ENCODE measurements around the gene MAG. TPM values are rescaled to one million over a fixed set of nuclear protein-coding genes. Genes with fewer than 3 reads are reported as not detected.

MAG gene
- total and polyA plus RNA-seq, 10 of the 15 experiments (the other 5 are each of a cell fraction or from before 2014, with no cell fraction given): 0.03 to 0.82 (median 0.17) TPM; not detected in 2

- TF ChIP-seq BHLHE40 (IDR thresholded peaks at IDR 0.05; ENCODE audit: borderline replicate concordance in 1 of 2, low read depth in 2 of 2, low read length in 1 of 2) (peak in 1 of 2 experiments; percentile 56; a peak in 1 of 4 replicates), USF1 (IDR thresholded peaks at IDR 0.05; ENCODE audit: borderline replicate concordance, extremely low read length, insufficient read depth, low read depth, low read length) (no peak), FOS (IDR thresholded peaks at IDR 0.05; ENCODE audit: borderline replicate concordance, extremely low read depth, insufficient read length) (no peak), CBX5 (IDR thresholded peaks at IDR 0.05; ENCODE audit: low read depth) (no peak), TARDBP (IDR thresholded peaks at IDR 0.05; ENCODE audit: borderline replicate concordance) (no peak), MEF2A (IDR thresholded peaks at IDR 0.05; ENCODE audit: insufficient read depth, low read depth, low read length) (no peak), RELA (IDR thresholded peaks at IDR 0.05; ENCODE audit: borderline replicate concordance, partially characterized antibody) (no peak), MTA2 (IDR thresholded peaks at IDR 0.05; ENCODE audit: low read depth) (no peak), SP1 (IDR thresholded peaks at IDR 0.05; ENCODE audit: low read depth, low read length) (no peak), KAT2A (conservative IDR thresholded peaks at IDR 0.05; ENCODE audit: control insufficient read depth, low read depth, low read length) (no peak), SMC3 (IDR thresholded peaks at IDR 0.05; ENCODE audit: borderline replicate concordance, low read length) (peak; percentile 40; the same call in 1 of the 2 replicates), NFXL1 (IDR thresholded peaks at IDR 0.05; ENCODE audit: borderline replicate concordance) (no peak), IRF5 (IDR thresholded peaks at IDR 0.05; ENCODE audit: borderline replicate concordance) (no peak), ZNF592 (IDR thresholded peaks at IDR 0.05) (0 out of 2 replicates have a peak, but pooled peaks have one; percentile 39), DPF2 (IDR thresholded peaks at IDR 0.05) (0 out of 2 replicates have a peak, but pooled peaks have one; percentile 51)
- TF ChIP-seq, protein P1, sequence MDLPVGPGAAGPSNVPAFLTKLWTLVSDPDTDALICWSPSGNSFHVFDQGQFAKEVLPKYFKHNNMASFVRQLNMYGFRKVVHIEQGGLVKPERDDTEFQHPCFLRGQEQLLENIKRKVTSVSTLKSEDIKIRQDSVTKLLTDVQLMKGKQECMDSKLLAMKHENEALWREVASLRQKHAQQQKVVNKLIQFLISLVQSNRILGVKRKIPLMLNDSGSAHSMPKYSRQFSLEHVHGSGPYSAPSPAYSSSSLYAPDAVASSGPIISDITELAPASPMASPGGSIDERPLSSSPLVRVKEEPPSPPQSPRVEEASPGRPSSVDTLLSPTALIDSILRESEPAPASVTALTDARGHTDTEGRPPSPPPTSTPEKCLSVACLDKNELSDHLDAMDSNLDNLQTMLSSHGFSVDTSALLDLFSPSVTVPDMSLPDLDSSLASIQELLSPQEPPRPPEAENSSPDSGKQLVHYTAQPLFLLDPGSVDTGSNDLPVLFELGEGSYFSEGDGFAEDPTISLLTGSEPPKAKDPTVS (IDR thresholded peaks at IDR 0.05; ENCODE audit: low read depth, low read length): no peak
- TF ChIP-seq, protein P2, sequence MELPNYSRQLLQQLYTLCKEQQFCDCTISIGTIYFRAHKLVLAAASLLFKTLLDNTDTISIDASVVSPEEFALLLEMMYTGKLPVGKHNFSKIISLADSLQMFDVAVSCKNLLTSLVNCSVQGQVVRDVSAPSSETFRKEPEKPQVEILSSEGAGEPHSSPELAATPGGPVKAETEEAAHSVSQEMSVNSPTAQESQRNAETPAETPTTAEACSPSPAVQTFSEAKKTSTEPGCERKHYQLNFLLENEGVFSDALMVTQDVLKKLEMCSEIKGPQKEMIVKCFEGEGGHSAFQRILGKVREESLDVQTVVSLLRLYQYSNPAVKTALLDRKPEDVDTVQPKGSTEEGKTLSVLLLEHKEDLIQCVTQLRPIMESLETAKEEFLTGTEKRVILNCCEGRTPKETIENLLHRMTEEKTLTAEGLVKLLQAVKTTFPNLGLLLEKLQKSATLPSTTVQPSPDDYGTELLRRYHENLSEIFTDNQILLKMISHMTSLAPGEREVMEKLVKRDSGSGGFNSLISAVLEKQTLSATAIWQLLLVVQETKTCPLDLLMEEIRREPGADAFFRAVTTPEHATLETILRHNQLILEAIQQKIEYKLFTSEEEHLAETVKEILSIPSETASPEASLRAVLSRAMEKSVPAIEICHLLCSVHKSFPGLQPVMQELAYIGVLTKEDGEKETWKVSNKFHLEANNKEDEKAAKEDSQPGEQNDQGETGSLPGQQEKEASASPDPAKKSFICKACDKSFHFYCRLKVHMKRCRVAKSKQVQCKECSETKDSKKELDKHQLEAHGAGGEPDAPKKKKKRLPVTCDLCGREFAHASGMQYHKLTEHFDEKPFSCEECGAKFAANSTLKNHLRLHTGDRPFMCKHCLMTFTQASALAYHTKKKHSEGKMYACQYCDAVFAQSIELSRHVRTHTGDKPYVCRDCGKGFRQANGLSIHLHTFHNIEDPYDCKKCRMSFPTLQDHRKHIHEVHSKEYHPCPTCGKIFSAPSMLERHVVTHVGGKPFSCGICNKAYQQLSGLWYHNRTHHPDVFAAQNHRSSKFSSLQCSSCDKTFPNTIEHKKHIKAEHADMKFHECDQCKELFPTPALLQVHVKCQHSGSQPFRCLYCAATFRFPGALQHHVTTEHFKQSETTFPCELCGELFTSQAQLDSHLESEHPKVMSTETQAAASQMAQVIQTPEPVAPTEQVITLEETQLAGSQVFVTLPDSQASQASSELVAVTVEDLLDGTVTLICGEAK (IDR thresholded peaks at IDR 0.05; ENCODE audit: borderline replicate concordance): no peak
These were observed 22.4 kb upstream of the MAG start (continued) for GRCh38 chr19:35269438-35270117.

All from GM12878 (cell line).